ENCODE measurements around the gene TRIP13.

DNA sequence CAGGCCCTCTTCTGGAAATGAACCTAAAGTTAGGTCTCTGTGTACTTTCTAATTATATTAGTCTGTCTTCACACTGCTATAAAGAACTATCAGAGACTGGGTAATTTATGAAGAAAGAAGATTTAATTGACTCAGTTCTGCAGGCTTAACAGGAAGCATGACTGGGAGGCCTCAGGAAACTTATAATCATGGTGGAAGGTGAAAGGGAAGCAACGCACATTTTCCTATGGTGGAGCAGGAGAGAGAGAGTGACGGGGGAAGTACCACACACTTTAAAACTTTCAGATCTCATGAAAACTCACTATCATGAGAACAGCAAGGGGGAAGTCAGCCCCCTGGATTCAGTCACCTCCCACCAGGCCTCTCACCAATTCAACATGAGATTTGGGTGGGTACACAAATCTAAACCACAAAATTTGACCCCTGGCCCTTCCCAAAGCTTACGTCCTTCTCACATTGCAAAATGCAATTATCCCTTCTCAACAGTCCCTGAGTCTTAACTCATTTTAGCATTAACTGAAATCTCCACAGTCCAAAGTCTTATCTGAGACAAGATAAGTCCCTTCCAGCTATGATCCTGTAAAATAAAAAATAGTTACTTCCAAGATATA lies 40.7 kb downstream of the TRIP13 start:
- TF ChIP-seq, protein P1, sequence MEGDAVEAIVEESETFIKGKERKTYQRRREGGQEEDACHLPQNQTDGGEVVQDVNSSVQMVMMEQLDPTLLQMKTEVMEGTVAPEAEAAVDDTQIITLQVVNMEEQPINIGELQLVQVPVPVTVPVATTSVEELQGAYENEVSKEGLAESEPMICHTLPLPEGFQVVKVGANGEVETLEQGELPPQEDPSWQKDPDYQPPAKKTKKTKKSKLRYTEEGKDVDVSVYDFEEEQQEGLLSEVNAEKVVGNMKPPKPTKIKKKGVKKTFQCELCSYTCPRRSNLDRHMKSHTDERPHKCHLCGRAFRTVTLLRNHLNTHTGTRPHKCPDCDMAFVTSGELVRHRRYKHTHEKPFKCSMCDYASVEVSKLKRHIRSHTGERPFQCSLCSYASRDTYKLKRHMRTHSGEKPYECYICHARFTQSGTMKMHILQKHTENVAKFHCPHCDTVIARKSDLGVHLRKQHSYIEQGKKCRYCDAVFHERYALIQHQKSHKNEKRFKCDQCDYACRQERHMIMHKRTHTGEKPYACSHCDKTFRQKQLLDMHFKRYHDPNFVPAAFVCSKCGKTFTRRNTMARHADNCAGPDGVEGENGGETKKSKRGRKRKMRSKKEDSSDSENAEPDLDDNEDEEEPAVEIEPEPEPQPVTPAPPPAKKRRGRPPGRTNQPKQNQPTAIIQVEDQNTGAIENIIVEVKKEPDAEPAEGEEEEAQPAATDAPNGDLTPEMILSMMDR (IDR thresholded peaks at IDR 0.05; ENCODE audit: low read depth, low read length, poor library complexity, severe bottlenecking), result no peak
- TF ChIP-seq EZH2phosphoT487 (IDR thresholded peaks at IDR 0.05; ENCODE audit: borderline replicate concordance, low read length), result no peak
